ENCODE results near the gene L3MBTL4. TPM values are rescaled to one million over a fixed set of nuclear protein-coding genes. Genes with fewer than 3 reads are reported as not detected.
"Not testable (repeated sequence)": the region's sequence is repeated elsewhere in the genome, so short reads cannot be mapped to it uniquely, and the experiment has no call there.

Gene L3MBTL4
- total RNA-seq, 3 donors from 2014 or later = 4.9 to 13.9 (median 5.4) TPM

DNA sequence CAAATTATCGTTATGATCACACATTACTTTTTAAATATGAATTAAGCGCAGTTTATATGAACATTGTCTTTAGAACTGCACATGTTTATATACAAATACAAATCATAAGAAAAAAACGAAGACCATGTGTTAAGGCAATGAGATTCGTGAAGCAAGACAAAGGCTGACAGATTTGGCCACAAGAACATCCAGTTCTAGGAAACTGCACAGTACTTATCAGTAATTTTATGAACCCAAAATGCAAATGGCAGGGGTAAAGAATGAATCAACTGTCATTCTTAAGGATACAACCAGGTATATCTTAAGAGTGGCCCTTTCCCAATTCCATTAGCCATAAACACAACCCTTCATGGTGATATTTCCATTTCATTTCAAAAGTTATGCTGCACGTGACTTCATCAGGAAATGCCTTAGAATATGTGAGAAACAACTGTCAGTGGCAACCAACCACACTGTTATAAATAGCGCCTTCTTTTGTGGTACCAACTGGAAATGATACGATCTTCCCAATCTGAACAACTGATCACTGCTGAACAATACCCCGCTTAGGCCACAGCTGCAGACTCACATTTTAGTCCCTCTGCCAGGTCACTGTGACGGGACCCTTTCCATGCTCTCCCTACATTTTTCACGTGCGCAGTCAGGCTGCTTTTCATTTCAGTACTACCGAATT is 144.9 kb downstream of the L3MBTL4 start:
- DNase-seq (no peak), ATAC-seq (no peak)
- Histone ChIP-seq H3K36me3 (ENCODE audit: low read depth) (no peaks in the 10 kb centered on the region), H3K4me3 (no peak overlapping the region), H3K9me3 (no peaks in the 10 kb centered on the region), H3K4me1 (ENCODE audit: low read depth) (no peaks in the 10 kb centered on the region)
- TF ChIP-seq, protein P1, sequence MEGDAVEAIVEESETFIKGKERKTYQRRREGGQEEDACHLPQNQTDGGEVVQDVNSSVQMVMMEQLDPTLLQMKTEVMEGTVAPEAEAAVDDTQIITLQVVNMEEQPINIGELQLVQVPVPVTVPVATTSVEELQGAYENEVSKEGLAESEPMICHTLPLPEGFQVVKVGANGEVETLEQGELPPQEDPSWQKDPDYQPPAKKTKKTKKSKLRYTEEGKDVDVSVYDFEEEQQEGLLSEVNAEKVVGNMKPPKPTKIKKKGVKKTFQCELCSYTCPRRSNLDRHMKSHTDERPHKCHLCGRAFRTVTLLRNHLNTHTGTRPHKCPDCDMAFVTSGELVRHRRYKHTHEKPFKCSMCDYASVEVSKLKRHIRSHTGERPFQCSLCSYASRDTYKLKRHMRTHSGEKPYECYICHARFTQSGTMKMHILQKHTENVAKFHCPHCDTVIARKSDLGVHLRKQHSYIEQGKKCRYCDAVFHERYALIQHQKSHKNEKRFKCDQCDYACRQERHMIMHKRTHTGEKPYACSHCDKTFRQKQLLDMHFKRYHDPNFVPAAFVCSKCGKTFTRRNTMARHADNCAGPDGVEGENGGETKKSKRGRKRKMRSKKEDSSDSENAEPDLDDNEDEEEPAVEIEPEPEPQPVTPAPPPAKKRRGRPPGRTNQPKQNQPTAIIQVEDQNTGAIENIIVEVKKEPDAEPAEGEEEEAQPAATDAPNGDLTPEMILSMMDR (IDR thresholded peaks at IDR 0.05) = no peak
- intact Hi-C loops (cut with DNase I, micrococcal nuclease) = no loop called here

DNA sequence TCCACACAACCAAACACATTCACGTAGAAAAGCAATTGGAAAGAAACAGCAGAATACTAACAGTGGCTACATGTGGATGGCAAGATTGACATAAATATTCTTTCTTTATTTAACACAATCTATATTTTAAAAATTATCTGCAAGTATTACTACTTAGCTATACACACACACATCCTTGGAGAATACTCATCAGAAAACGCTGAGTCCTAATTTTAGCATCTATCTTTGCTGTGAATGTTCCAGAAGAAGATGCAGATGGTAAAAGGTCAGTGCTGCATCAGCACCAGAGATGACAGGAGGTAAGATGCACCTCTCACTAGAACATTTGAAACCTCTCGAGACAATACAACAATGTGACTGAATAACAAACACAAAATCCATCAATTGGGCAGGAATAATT is 148.5 kb downstream of the L3MBTL4 start:
- TF ChIP-seq, protein P1 (IDR thresholded peaks at IDR 0.05) = no peak
- ATAC-seq (no peak), DNase-seq (no peak)
- Histone ChIP-seq H3K4me3 (no peak overlapping the region), H3K9me3 (no peaks in the 10 kb centered on the region), H3K4me1 (ENCODE audit: low read depth) (no peaks in the 10 kb centered on the region), H3K36me3 (ENCODE audit: low read depth) (no peaks in the 10 kb centered on the region)
- intact Hi-C loops (cut with DNase I, micrococcal nuclease) = no loop called here

DNA sequence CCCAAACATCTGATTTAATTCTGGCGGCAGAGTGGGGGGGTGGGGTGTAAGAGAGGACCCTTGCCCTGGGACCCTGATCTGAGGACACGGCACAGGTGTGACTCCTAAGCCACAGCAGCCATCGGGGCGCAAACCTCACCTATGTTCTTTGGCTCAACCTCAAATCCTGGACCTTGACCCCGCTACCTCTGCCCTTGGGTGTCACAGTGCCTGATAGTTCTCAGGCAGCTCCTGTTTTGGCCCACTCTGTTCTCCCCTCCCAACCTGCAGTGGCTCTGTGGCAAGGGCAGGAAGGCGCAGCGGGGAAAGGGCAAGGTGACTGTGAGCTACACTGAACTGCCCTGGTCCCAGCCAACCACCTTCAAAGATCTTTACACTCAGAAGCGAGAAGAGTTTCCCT is 152.8 kb downstream of the L3MBTL4 start:
- Histone ChIP-seq H3K9me3 (peaks cover 5% of the 10 kb centered on the region), H3K36me3 (ENCODE audit: low read depth) (no peaks in the 10 kb centered on the region), H3K4me1 (ENCODE audit: low read depth) (no peaks in the 10 kb centered on the region), H3K4me3 (no peak overlapping the region)
- ATAC-seq = no peak
- no peak for DNase-seq
- intact Hi-C loops (cut with DNase I, micrococcal nuclease) = no loop called here
- TF ChIP-seq, protein P1 (IDR thresholded peaks at IDR 0.05) = no peak

DNA sequence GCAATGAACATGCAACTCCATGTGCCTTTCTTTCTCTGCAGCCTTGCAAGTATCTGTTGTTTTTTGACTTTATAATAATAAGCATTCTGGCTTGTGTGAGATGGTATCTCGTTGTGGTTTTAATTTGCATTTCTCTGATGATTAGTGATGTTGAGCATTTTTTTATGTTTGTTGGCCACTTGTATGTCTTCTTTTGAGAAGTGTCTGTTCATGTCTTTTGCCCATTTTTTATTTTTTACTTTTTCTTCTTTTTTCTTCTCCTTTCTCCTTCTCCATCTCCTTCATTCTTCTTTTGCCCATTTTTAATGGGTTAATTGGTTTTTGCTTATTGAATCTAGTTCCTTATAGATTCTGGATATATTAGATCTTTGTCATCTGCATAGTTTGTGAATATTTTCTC is 155.4 kb downstream of the L3MBTL4 start:
- H3K9me3 ChIP-seq; H3K4me1 ChIP-seq (ENCODE audit: low read depth); H3K36me3 ChIP-seq (ENCODE audit: low read depth); H3K4me3 ChIP-seq; intact Hi-C loops (cut with DNase I, micrococcal nuclease); DNase-seq; ATAC-seq: not testable (repeated sequence)

DNA sequence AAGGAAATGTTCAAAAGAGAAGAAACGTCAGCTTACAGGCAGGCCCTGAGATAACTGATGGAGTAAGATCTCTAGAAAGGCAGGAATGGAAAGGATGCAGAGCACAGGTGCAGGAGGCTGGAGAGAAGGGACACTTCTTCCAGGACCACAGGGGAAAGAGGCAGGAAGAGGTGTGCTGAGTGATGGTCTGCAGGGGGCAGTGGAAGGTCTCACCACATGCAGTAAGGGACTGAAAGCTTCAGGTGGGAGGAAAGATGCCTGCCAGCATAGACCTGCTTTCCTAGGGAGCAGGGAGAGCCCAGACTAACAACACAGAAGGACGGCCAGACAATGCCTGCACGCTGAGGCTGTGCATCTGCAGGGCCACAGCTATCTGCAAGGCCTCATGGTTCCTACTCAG is 156.8 kb downstream of the L3MBTL4 start:
- no peaks in the 10 kb centered on the region for H3K4me1 ChIP-seq (ENCODE audit: low read depth)
- no peak overlapping the region for H3K4me3 ChIP-seq
- peaks cover 5% of the 10 kb centered on the region for H3K9me3 ChIP-seq
- intact Hi-C loops (cut with DNase I, micrococcal nuclease) = no loop called here
- no peak for ATAC-seq
- no peaks in the 10 kb centered on the region for H3K36me3 ChIP-seq (ENCODE audit: low read depth)
- TF ChIP-seq, protein P1 (IDR thresholded peaks at IDR 0.05) = no peak
- DNase-seq = no peak

DNA sequence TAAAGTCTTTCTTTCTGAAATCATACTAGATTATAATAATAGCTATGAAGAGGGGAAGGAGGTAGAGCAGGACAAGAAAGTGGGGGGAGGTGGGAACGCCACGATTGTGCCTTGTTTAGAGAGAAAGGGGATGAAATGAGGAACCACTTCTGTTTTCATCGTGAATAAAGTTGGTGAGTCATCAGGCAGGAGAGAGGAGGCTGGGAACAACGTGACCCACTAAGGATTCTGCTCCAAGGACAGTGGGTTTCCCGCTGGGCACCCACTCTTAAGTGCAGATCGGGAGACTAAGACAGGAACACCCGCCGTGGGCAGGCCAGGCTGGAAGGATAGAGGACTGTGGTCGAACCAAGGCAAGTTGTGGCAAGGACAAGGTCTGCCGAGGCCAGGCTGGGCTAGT is 158.2 kb downstream of the L3MBTL4 start:
- TF ChIP-seq, protein P1 (IDR thresholded peaks at IDR 0.05) = no peak
- Histone ChIP-seq H3K4me1 (ENCODE audit: low read depth) (no peaks in the 10 kb centered on the region), H3K4me3 (no peak overlapping the region), H3K36me3 (ENCODE audit: low read depth) (no peaks in the 10 kb centered on the region), H3K9me3 (peaks cover 5% of the 10 kb centered on the region)
- no peak for ATAC-seq
- no peak for DNase-seq
- intact Hi-C loops (cut with DNase I, micrococcal nuclease) = no loop called here

All from mucosa of descending colon (tissue), 3 donors.